Skeletal muscle satellite cell (primary cell): ENCODE measurements around the gene TLCD3A.

Experiments used
- H3K27me3 ChIP-seq: 2 replicates; pipeline ENCODE4 v1.7.0; 2013; ENCODE audit warnings: low read length; ENCODE audit not compliant: control insufficient read depth, insufficient read depth
- H3K36me3 ChIP-seq: 2 replicates; pipeline ENCODE4 v1.7.0; 2013; ENCODE audit warnings: mild to moderate bottlenecking, control low read depth, low read length; ENCODE audit not compliant: insufficient read depth
- H3K4me1 ChIP-seq: 2 replicates; pipeline ENCODE4 v1.7.0; 2013; ENCODE audit warnings: low read length; ENCODE audit not compliant: control insufficient read depth, insufficient read depth
- H3K4me2 ChIP-seq: 2 replicates; pipeline ENCODE4 v1.7.0; 2013; ENCODE audit warnings: mild to moderate bottlenecking, low read length
- H3K4me3 ChIP-seq: 2 replicates; pipeline ENCODE4 v1.7.0; 2013; ENCODE audit warnings: low read length
- H3K9ac ChIP-seq: 2 replicates; pipeline ENCODE4 v1.7.0; 2013; ENCODE audit warnings: mild to moderate bottlenecking, low read depth, low read length, moderate library complexity
- H3K9me3 ChIP-seq: replicated peaks from 2 replicates; pipeline ENCODE4 v1.7.0; 2013; ENCODE audit warnings: mild to moderate bottlenecking, control low read depth, low read length

The TLCD3A gene

GRCh38 chr17:720706-721539 is 11.5 kb upstream of the TLCD3A start:
- Histone ChIP-seq H3K4me1 (no peaks in the 10 kb centered on the region), H3K4me2 (no peak overlapping the region), H3K9ac (no peak overlapping the region), H3K4me3 (no peak overlapping the region), H3K36me3 (no peaks in the 10 kb centered on the region), H3K27me3 (no peaks in the 10 kb centered on the region), H3K9me3 (no peaks in the 10 kb centered on the region)

GRCh38 chr17:721540-721937 is 10.9 kb upstream of the TLCD3A start:
- no peaks in the 10 kb centered on the region for H3K4me1 ChIP-seq
- no peak overlapping the region for H3K4me3 ChIP-seq
- H3K27me3 ChIP-seq = no peaks in the 10 kb centered on the region
- H3K36me3 ChIP-seq = no peaks in the 10 kb centered on the region
- no peak overlapping the region for H3K4me2 ChIP-seq
- no peak overlapping the region for H3K9ac ChIP-seq
- no peaks in the 10 kb centered on the region for H3K9me3 ChIP-seq

- Histone ChIP-seq H3K27me3 (no peaks in the 10 kb centered on the region), H3K9me3 (no peaks in the 10 kb centered on the region), H3K4me2 (no peak overlapping the region), H3K36me3 (no peaks in the 10 kb centered on the region), H3K4me3 (no peak overlapping the region), H3K9ac (no peak overlapping the region), H3K4me1 (no peaks in the 10 kb centered on the region)
Observed at GRCh38 chr17:725084-725483, 7.3 kb upstream of the TLCD3A start.

- Histone ChIP-seq H3K27me3 (no peaks in the 10 kb centered on the region), H3K4me3 (no peak overlapping the region), H3K9ac (no peak overlapping the region), H3K4me1 (no peaks in the 10 kb centered on the region), H3K4me2 (no peak overlapping the region), H3K9me3 (no peaks in the 10 kb centered on the region), H3K36me3 (no peaks in the 10 kb centered on the region)
Observed at GRCh38 chr17:725746-726145, 6.7 kb upstream of the TLCD3A start.

- H3K4me2 ChIP-seq = no peak overlapping the region
- H3K4me3 ChIP-seq = no peak overlapping the region
- H3K36me3 ChIP-seq = no peaks in the 10 kb centered on the region
- H3K9ac ChIP-seq = no peak overlapping the region
- H3K27me3 ChIP-seq = no peaks in the 10 kb centered on the region
- H3K4me1 ChIP-seq = no peaks in the 10 kb centered on the region
- H3K9me3 ChIP-seq = no peaks in the 10 kb centered on the region
Observed at GRCh38 chr17:726271-726919, 6.0 kb upstream of the TLCD3A start.

GRCh38 chr17:728911-729310 is 3.5 kb upstream of the TLCD3A start:
- no peaks in the 10 kb centered on the region for H3K36me3 ChIP-seq
- H3K27me3 ChIP-seq = no peaks in the 10 kb centered on the region
- H3K9me3 ChIP-seq = no peaks in the 10 kb centered on the region
- H3K9ac ChIP-seq = no peak overlapping the region
- no peak overlapping the region for H3K4me3 ChIP-seq
- peaks cover 6% of the 10 kb centered on the region for H3K4me1 ChIP-seq
- no peak overlapping the region for H3K4me2 ChIP-seq

- H3K36me3 ChIP-seq = peaks cover 19% of the 10 kb centered on the region
- H3K4me3 ChIP-seq = peak overlapping the region; percentile 85
- H3K4me1 ChIP-seq = peaks cover 7% of the 10 kb centered on the region
- H3K4me2 ChIP-seq = peak overlapping the region; percentile 77
- peak overlapping the region; percentile 83 for H3K9ac ChIP-seq
- no peaks in the 10 kb centered on the region for H3K27me3 ChIP-seq
- H3K9me3 ChIP-seq = no peaks in the 10 kb centered on the region
Observed at GRCh38 chr17:731644-732066, 741 bp upstream of the TLCD3A start.

GRCh38 chr17:732902-733720 is 715 bp downstream of the TLCD3A start:
- Histone ChIP-seq H3K27me3 (no peaks in the 10 kb centered on the region), H3K4me2 (peak overlapping the region; percentile 98), H3K36me3 (peaks cover 27% of the 10 kb centered on the region), H3K9me3 (no peaks in the 10 kb centered on the region), H3K4me3 (peak overlapping the region; percentile 85), H3K9ac (peak overlapping the region; percentile 91), H3K4me1 (peaks cover 7% of the 10 kb centered on the region)

GRCh38 chr17:733743-734142 is 1.3 kb downstream of the TLCD3A start:
- H3K4me3 ChIP-seq = peak overlapping the region; percentile 85
- peaks cover 33% of the 10 kb centered on the region for H3K36me3 ChIP-seq
- H3K4me2 ChIP-seq = peak overlapping the region; percentile 98
- H3K9me3 ChIP-seq = no peaks in the 10 kb centered on the region
- peaks cover 7% of the 10 kb centered on the region for H3K4me1 ChIP-seq
- no peaks in the 10 kb centered on the region for H3K27me3 ChIP-seq
- H3K9ac ChIP-seq = peak overlapping the region; percentile 91

GRCh38 chr17:737561-738113 is 5.2 kb downstream of the TLCD3A start:
- Histone ChIP-seq H3K4me2 (no peak overlapping the region), H3K4me1 (peaks cover 7% of the 10 kb centered on the region), H3K4me3 (no peak overlapping the region), H3K36me3 (peaks cover 61% of the 10 kb centered on the region), H3K27me3 (no peaks in the 10 kb centered on the region), H3K9me3 (no peaks in the 10 kb centered on the region), H3K9ac (no peak overlapping the region)
